NCI-H524 treated with DMSO at 0.1 percent for 48 hours (cell line): ENCODE results near the gene CEP350.
"Not testable (repeated sequence)": the region's sequence is repeated elsewhere in the genome, so short reads cannot be mapped to it uniquely, and the experiment has no call there.

ENCODE experiments used
- DNase-seq: peaks from one replicate; lab custom pipeline; 2025; lab: John Stamatoyannopoulos, UW

The CEP350 gene

GRCh38 chr1:179939941-179940340 is 14.7 kb upstream of the CEP350 start:
- no peak for DNase-seq

GRCh38 chr1:179941454-179941853 is 13.2 kb upstream of the CEP350 start:
- no peak for DNase-seq

GRCh38 chr1:179950651-179951050 is 4.0 kb upstream of the CEP350 start:
- no peak for DNase-seq

GRCh38 chr1:179951383-179952144 is 3.0 kb upstream of the CEP350 start:
- DNase-seq = no peak

- no peak for DNase-seq
These were observed 2.4 kb upstream of the CEP350 start for GRCh38 chr1:179952186-179952585.

GRCh38 chr1:179953974-179954492 is 577 bp upstream of the CEP350 start:
- no peak for DNase-seq

- DNase-seq = no peak
These were observed 674 bp downstream of the CEP350 start for GRCh38 chr1:179955287-179955680.

GRCh38 chr1:179955731-179956130 is 1.1 kb downstream of the CEP350 start:
- DNase-seq = no peak

- DNase-seq = no peak
These were observed 3.7 kb downstream of the CEP350 start for GRCh38 chr1:179958359-179958758.

- DNase-seq = not testable (repeated sequence)
These were observed 7.6 kb downstream of the CEP350 start for GRCh38 chr1:179962168-179962567.

- no peak for DNase-seq
These were observed 11.9 kb downstream of the CEP350 start for GRCh38 chr1:179966551-179966950.

GRCh38 chr1:179968284-179968993 is 13.8 kb downstream of the CEP350 start:
- no peak for DNase-seq

GRCh38 chr1:179968994-179969919 is 14.6 kb downstream of the CEP350 start:
- DNase-seq = no peak

GRCh38 chr1:179969962-179970361 is 15.4 kb downstream of the CEP350 start:
- no peak for DNase-seq

GRCh38 chr1:179971563-179972496 is 17.2 kb downstream of the CEP350 start:
- DNase-seq = no peak

GRCh38 chr1:179973198-179974110 is 18.8 kb downstream of the CEP350 start:
- no peak for DNase-seq

- no peak for DNase-seq
These were observed 22.5 kb downstream of the CEP350 start for GRCh38 chr1:179976970-179977651.

- DNase-seq = no peak
These were observed 23.8 kb downstream of the CEP350 start for GRCh38 chr1:179978199-179979079.
